ENCODE results near the gene WSB1.

Gene WSB1

DNA sequence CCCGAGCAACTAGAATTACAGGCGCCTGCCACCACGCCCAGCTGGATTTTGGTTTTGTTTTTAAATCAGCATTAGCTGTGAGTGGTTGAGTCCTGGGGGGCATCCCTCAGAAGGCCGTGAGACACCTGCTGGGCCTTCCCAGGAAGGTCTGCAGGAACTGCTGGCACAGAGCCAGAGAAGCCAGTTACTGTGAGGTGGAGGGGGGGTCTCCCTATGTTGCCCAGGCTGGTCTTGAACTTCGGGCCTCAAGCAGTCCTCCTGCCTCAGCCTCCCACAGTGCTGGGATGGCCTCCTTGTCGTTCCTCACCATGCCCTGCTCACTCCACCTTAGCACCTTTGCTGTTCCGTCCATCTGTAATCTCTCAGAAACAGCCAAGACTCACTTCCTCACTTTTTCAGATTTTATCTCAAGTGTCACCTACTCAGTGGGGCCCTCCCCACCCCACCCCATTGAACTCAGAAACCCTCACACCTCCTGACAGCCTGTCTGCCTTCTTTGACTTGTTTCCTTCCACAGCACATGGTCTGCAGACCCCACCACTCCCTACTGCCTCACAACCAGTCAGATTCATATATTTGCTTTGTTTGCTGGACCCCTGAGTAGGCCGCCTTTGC is 62.3 kb downstream of the WSB1 start:
- no peak for DNase-seq (ENCODE audit: low read depth in 2 of 2, low spot score in 1 of 2)

- no peak for DNase-seq (ENCODE audit: low read depth in 2 of 2, low spot score in 1 of 2)
Measured at GRCh38 chr17:27357236-27357635, 63.3 kb downstream of the WSB1 start.

DNA sequence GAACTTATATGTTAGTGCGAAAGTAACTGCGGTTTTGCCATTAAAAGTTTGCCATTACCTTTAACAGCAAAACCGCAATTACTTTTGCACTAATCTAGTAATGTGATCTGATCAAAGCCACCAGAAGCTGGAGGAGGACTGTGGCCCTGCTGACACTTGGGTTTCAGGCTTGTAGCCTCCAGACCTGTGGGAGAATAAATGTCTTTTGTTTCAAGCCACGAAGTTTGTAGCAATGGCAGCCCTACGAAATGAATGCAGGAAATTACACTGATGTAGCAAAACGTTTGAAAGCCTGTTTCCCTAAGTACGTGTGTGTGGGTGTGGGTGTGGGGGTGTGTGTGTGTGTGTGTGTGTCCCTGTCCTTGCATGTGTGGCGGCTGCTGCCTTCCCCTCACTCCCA is 66.6 kb downstream of the WSB1 start:
- DNase-seq (ENCODE audit: low read depth in 2 of 2, low spot score in 1 of 2) = no peak

GRCh38 chr17:27361695-27362094 is 67.8 kb downstream of the WSB1 start:
- no peak for DNase-seq (ENCODE audit: low read depth in 2 of 2, low spot score in 1 of 2)

GRCh38 chr17:27362503-27362902 is 68.6 kb downstream of the WSB1 start:
- no peak for DNase-seq (ENCODE audit: low read depth in 2 of 2, low spot score in 1 of 2)

- DNase-seq (ENCODE audit: low read depth in 2 of 2, low spot score in 1 of 2) = no peak
Measured at GRCh38 chr17:27362909-27363308, 69.0 kb downstream of the WSB1 start.

GRCh38 chr17:27363326-27363725 is 69.4 kb downstream of the WSB1 start:
- no peak for DNase-seq (ENCODE audit: low read depth in 2 of 2, low spot score in 1 of 2)
